Left kidney (tissue), 2 donors: ENCODE measurements around the gene RTN3. TPM values are rescaled to one million over a fixed set of nuclear protein-coding genes. Genes with fewer than 3 reads are reported as not detected.
"Not testable (repeated sequence)": the region's sequence is repeated elsewhere in the genome, so short reads cannot be mapped to it uniquely, and the experiment has no call there.

Source experiments
- DNase-seq: peaks from one replicate; pipeline ENCODE4 v3.0.0-alpha.2; 2013
- polyA plus RNA-seq: library from polyadenylated mRNA; unstranded; fragments of 120-200 nt; gene quantifications from one replicate; pipeline ENCODE4 v1.2.1, GENCODE V29; 2013; ENCODE audit not compliant: insufficient read length

Gene RTN3
- polyA plus RNA-seq, 1 donor = 184 TPM

DNA sequence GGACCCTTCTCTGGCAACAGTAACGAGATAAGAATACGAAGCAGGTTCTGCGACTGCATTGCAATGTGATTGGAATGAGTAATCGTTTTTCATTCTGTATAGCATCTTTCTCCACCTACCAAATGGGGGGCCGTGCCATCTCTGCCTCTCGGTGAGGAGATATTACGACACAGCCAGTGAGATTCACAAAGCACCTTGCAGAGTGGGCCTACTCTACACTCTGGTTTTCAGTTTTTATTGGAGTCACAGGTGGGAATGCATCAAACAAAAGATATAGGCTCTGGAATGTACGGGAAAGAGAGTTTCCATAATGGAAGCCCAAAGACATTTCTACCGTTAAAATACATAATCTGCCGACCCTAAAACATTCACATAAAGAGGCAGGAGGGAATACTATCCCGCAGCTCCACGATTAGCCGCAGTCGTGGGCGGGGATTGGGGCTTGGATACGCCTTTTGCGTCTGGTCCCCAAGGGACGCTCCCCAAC is 423 bp upstream of the RTN3 start:
- no peak for DNase-seq

DNA sequence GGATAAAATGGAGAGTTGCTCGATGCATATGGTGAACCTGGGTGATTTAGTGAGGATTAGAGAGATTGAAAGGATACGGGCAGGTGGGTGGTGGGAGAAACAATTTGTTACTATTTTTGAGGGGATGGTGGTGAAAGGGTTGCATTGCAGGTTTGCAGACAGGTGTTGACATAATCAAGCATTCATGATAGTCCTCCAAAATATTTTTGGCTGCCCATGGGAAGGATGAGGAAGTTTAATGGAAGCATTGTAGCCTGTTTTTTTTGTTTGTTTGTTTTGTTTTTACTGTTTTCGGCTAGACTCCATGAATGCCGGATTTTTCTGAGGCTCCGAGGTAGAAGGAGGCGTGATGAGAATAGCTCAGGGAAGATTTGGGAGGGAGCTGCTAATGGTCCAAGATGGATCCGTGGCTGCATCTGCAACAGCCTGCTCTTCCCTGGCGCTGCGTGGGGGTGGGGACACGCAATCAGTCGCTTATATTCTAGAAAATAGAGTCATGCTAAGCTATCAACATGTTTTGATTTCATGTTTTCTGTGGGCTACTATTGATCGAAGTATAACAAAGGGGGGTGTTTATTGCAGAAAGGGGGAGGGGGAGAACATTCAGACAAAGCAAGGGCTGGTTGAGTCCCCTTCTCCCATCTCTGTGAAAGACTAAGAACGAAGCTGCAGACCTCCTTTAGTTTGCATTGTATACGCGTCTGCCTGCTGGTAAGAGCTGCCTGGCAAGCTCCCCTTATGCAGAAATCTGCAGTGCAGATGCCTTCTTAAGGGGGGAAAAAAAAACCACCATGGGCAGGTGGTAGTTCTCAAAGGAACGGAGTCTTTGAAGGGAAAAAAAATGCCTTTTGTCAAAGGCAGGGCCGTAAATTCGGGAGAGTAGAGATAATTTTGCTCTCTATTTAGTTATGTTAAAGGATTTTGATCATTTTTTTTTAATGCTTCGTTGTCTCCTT is 1.0 kb downstream of the RTN3 start:
- peak; percentile 41 for DNase-seq

DNA sequence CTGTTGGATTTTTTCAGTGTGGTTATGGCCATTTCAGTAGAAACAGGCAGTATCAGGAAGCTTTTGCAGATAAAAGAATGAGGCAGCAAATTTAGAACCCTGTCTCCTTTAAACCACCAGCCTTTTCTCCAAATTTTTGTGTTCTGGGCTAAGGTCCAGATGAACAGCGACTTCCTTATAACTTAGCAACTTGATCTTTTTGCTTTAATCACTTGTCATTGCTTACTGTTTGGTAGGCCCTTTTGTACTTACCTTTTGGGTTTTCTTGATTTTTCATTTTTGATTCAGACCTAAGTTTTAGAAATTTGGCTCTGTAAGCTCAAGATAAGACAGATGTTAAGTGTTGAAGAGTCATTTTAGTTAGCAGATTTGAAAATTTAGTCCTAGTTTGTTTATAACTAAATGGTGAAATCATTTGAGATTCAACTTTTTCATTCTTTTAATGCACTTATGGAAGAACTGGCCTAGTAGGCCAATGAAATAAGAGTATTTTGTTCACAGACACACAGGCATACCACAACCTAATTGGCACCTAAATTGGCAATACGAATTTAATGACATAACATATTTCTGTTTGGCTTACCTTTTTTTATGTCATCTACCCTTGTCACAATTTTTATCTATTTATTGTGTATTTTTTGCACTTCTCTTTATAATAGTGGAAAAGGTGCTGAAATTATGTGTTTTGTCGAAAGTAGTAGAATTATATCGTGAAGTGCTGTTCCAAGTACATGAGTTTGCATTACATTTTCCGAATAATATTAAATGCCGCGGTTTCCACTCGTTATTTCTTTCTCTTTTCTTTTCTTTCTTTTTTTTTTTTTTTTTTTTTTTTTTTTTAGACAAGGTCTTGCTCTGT is 2.1 kb downstream of the RTN3 start:
- no peak for DNase-seq

DNA sequence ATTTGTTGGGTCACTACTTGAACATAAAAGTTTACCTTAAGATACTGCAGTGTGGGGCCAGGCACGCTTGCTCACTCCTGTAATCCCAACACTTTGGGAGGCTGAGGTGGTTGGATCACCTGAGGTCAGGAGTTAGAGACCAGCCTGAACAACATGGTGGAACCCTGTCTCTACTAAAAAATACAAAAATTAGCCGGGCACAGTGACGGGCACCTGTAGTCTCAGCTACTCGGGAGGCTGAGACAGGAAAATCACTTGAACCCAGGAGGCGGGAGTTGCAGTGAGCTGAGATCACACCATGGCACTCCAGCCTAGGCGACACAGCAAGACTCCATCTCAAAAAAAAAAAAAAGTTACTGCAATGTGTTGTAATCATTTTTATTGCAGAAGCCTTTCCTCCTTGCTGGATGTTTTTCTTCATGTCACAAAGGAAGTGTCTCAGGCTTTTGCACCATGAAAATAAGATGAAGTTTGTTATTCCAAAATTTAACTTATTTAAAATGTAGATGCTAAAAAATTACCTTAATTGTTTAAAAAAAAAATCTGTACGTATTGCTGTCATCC is 3.9 kb downstream of the RTN3 start:
- DNase-seq = not testable (repeated sequence)

DNA sequence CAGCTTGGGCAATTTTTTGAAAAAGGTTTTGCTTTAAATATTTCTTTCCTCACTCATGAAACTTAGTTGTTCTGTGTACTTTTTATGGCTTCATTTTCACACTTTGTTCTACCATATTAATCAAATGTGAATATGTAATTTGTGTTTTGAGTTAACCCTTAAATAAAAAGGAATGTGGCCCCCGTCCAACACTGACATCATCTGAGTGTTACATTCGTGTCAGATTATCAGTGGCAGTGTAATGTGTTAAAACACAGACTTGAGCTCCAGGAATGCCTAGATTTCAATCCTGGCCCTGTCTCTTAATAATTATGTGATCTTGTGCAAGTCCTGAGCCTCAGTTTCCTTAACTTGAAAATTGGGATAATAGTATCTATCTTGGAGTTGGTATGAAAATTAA is 5.6 kb downstream of the RTN3 start:
- no peak for DNase-seq

DNA sequence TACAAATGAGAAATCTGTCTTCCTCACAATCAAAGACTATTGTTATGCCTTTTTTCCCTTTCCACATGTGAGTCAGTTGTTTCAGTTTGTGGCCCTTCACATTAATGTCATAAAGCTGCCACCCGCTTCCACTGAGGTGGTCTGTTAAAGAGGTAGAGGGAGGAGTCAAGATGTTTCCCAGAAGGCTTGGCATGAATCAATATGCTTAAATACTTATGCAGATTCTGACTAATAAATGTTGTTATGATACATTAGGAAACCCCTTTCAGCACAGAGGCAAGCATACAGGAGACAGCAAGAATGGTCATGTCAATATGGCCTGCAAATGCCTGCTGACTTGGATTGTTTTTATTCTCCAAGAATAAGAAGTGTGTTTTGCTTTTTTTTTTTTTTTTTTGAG is 6.5 kb downstream of the RTN3 start:
- DNase-seq = no peak

DNA sequence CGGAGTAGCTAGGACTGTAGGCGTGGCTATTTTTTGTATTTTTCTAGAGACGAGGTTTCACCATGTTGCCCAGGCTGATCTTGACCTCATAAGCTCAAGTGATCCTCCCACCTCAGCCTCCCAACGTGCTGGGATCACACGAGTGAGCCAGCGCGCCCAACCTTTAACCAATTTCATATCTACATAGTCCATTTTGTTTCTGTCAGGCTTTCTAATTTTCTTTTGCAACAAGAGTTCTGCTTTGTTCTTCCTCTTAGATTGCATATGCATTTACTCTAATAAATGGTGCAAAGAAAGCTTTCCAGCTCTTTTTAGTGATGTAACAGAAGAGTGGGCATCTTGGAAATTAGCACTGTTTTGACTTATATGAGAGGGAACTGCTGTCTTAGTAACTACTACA is 13.3 kb downstream of the RTN3 start:
- no peak for DNase-seq

DNA sequence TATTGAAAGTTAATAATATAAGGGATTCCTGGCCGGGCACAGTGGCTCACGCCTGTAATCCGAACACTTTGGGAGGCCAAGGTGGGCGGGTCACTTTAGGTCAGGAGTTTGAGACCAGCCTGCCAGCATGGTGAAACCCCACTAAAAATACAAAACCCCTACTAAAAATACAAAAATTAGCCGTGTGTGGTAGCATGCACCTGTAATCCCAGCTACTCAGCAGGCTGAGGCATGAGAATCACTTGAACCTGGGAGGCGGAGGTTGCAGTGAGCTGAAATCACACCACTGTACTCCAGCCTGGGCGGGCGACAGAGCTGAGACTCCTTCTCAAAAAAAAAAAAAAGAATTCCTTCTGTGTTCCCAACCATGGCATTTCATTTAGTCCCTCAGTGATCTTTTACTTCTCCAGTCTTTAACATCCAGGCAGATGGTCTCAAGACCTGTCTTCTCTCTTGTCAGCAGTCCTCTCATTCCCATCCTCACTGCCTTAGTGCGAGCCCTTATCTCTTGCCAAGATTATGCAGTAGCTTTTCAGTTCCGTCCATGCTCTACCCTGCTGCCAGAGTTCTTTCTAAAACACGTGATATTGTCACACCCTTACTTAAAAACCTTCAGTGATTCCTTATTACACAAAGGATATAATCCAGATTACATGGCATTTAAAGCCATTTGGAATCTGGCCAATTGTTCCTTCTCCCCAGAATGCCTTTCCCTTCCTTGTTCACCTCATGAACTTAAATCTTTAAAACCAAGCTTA is 17.9 kb downstream of the RTN3 start:
- DNase-seq = no peak

DNA sequence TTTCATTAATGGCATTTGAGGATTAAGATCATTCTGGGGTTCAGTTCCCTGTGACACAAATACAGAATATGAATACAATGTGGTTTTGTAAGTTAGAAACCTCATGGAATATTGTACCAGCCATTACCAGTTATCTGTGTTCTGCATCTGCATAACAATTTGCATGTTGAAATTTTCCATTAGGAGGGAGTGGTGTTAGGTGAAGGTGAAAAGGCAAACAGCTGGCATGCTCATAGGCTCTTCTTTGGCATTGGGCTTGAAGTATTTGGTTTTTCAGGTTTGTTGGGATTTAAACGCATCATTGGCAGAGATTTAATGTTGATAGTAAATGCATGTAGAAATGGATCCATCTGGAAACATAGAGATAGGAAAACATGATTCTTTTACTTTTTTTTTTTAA is 18.6 kb downstream of the RTN3 start:
- no peak for DNase-seq

DNA sequence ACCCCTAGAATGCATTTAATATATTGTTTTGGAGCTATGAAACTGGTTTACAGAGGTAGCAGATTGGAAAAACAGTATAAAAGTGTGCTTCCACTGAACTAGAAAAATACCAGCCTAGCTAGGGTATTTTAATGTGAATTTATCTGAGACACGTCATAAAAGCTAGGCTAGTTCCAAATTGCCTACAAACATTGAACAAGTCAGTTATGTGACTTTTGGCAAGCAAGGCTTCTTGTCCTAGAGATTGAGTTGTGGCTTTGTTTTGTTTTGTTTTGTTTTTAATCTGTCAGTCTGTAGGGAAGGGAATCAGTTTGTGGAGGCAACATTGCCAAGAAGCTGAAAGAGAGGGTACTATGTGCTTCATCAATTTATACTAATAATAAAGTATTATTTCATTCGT is 24.2 kb downstream of the RTN3 start:
- DNase-seq = no peak

DNA sequence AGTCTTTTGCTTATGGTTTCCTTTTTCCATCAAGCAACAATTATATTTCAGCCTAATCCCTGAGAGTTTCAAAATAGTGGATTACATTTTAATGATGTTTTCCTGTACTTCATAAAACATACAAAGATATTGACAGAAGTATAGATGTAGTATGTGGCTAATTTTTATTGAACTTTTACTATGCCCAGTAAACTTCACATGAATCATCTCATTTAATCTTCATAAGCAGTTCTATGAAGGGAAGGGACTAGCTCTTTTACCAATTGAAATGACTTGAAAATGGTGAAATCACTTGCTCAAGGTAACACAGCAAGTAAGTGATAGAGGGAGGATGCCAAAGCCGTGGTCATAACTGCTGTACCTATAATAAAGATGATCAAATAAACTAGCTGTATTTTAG is 27.5 kb downstream of the RTN3 start:
- DNase-seq = no peak

DNA sequence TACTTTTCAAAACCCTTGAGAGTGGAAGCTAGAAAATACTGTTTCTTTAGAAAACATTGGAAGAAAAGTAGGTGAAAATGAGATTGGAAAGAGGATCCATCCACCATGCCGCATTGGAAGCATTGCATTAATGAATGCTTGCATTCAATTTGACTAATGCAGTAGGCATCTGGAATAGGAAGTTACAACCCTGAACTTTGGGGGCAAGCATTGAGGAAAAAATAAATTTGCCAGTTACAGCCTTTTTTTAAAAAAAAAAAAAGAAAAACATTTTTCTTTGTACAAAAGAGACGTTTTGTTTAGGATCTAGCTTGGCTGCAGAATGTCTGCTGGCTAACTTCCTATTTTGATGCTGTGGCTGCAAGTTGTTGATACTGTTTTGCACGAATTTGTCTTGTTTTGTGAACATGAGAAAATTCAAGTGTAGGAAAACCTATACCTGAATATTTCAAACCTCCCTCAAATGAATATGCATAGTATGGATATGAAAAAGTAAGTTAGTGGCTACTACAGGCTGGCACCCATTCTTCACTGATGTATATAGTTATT is 28.1 kb downstream of the RTN3 start:
- no peak for DNase-seq

DNA sequence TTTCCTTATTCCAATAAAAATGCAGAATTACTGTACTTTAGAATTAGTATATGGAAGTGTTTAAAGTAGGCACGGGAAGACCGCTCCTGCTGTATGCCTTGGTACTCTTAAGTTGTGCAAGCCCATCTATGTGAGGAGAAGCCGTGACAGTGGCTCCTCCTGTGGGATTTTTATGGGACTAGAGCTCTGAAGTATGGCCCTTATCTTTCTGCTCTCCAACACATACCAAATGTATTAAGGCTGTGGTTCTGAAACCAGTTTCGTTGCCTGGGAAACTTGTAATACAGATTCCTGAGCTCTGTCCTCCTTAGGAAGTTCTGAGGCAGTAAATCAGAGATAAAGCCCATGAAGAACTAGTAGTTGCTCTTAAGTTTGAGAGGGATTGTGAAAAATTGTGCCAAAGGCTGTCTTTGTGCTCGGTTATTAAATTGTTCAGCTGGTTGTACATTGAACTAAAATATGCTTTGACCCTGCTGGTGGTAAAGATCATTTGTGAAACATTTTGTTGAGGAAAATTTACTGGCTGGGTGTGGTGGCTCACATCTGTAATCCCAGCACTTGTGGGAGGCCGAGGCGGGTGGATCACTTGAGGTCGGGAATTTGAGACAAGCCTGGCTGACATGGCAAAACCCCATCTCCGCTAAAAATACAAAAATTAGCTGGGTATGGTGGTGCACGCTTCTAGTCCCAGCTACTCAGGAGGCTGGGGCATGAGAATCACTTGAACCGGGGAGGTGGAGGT is 29.3 kb downstream of the RTN3 start:
- peak; percentile 21 for DNase-seq

DNA sequence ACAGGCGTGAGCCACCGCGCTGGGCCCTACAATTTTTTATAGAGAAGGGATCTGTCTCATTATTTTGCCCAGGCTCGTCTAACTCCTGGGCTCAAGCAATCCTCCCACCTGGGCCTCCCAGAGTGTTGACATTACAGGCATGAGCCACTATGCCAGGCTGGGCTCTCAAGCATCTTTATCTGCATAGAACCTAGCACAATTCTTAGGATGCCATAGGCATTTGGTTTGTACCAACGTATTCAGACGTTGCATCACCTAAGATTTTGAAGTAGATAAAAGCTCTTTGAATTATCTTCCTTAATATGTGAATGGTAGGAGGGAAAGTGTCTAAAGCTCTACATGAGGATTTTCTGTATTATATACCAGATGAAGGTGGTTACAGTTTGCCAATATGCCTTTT is 30.5 kb downstream of the RTN3 start:
- no peak for DNase-seq

DNA sequence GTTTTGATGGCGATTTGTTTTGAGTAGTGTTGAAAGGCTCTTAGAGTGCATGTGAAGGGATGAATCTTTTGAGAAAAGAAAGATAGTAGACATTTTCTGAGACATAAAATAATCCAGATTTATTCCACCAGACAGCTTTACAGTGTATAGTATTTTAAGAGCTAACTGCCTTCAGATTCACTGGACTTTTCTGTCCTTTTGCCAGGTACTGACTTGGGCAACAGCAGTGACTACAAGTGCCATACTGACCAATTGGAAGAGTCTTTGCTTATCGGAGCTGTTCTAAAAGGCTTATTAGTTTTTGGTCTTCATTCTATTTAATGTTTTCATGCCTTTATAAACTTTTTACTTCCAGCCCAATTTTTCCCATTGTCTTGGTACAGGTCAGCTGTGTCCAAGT is 32.5 kb downstream of the RTN3 start:
- no peak for DNase-seq

DNA sequence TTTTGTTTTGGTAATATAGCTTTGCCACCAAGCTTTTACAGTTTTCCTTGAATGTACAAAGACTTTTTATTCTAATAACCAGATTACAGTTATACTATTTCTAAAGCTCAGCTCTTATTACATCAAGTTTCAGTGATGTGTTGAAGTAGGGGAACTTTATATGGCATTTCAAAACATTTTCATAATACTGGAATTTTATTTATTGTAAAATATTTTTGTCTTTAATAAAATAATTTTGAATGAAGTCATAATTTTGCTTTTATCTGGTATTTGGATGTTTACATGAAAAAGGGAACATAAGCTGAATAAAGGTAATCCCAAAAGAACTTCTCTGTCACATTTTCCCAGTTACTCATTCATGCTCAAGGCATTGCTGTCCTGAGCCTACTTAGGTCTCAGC is 34.7 kb downstream of the RTN3 start:
- no peak for DNase-seq

DNA sequence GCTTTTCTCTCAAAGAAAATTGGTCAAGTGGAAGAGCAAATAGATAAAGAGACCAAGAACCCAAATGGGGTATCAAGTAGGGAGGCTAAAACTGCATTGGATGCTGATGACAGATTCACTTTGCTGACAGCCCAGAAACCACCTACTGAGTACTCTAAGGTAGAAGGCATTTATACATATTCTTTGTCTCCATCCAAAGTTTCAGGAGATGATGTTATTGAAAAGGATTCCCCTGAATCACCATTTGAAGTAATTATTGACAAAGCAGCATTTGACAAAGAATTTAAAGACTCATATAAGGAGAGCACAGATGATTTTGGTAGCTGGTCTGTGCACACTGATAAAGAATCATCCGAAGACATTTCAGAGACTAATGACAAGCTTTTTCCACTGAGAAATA is 37.7 kb downstream of the RTN3 start:
- no peak for DNase-seq

DNA sequence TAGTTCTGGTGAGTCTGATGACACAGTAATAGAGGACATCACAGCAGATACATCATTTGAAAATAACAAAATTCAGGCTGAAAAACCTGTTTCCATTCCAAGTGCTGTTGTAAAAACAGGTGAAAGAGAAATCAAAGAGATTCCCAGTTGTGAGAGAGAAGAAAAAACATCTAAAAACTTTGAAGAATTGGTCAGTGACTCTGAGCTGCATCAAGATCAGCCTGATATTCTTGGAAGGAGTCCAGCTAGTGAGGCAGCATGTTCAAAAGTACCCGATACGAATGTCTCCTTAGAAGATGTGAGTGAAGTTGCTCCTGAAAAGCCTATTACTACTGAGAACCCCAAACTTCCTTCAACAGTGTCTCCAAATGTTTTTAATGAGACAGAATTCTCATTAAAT is 38.7 kb downstream of the RTN3 start:
- no peak for DNase-seq

DNA sequence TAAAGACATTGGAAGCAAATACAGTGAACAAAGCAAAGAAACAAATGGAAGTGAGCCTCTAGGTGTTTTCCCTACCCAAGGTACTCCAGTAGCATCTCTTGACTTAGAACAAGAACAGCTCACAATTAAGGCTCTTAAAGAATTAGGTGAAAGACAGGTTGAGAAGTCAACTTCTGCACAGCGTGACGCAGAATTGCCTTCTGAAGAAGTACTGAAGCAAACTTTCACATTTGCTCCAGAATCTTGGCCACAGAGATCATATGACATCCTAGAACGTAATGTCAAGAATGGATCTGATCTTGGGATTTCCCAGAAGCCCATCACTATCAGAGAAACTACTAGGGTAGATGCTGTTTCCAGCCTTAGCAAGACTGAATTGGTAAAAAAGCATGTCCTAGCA is 39.3 kb downstream of the RTN3 start:
- no peak for DNase-seq

DNA sequence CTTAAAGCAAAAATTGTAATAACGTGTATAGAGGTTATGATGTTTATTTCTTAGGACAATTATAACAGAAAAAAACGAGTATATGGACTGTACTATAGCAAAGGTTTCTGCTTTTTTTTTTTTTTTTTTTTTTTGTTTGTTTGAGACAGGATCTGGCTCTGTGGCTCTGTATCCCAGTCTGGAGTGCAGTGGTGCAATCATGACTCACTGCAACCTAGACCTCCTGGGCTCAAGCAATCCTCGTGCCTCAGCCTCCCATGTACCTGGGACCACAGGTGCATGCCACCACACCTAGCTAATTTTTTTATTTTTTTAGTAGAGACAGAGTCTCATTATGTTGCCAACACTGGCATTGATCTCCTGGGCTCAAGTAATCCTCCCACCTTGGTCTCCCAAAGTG is 48.0 kb downstream of the RTN3 start:
- no peak for DNase-seq

DNA sequence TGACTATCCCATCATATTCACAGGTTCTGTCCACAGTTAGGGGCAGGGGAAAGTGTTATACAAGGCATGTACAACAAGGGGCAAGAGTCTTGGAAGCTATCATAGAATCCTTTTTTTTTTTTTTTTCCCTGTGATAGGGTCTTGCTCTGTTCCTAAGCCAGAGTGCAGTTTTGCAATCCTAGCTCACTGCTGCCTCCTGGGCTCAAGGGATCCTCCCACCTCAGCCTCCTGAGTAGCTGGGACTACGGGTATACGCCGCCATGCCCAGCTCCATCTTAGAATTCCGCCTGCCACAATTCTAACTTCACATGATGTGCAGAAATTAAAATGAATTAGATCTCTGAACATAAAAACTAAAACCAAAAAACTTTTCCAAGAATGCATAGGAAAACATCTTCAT is 55.6 kb downstream of the RTN3 start:
- no peak for DNase-seq
